ENCODE measurements around the gene CRLF2.

CRLF2 gene

DNA sequence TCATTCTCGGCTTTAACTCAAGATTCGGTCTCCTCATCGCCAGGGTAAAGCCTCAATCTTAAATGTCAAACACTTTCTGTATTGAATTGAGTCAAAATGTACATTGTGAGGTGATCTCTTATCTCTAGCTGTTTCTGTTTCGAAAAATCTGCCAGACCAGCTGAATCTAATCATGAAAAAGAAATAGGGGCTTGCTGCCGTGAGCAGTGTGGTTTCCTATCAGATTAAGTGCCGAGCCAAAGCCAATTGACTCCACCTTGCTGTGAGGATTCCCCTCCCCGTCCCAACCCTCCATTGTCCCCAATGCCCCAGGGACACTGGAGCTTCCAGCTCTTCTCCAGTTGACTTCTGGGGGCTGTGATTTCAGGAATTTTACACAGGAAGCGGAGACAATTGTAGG lies 12.5 kb upstream of the CRLF2 start:
- TF ChIP-seq, protein P1, sequence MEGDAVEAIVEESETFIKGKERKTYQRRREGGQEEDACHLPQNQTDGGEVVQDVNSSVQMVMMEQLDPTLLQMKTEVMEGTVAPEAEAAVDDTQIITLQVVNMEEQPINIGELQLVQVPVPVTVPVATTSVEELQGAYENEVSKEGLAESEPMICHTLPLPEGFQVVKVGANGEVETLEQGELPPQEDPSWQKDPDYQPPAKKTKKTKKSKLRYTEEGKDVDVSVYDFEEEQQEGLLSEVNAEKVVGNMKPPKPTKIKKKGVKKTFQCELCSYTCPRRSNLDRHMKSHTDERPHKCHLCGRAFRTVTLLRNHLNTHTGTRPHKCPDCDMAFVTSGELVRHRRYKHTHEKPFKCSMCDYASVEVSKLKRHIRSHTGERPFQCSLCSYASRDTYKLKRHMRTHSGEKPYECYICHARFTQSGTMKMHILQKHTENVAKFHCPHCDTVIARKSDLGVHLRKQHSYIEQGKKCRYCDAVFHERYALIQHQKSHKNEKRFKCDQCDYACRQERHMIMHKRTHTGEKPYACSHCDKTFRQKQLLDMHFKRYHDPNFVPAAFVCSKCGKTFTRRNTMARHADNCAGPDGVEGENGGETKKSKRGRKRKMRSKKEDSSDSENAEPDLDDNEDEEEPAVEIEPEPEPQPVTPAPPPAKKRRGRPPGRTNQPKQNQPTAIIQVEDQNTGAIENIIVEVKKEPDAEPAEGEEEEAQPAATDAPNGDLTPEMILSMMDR (IDR thresholded peaks at IDR 0.05; ENCODE audit: low read depth, low read length, missing control alignments) = no peak
- H3K4me3 ChIP-seq (ENCODE audit: low read depth, low read length) = no peak overlapping the region
- DNase-seq (ENCODE audit: low read depth) = no peak

DNA sequence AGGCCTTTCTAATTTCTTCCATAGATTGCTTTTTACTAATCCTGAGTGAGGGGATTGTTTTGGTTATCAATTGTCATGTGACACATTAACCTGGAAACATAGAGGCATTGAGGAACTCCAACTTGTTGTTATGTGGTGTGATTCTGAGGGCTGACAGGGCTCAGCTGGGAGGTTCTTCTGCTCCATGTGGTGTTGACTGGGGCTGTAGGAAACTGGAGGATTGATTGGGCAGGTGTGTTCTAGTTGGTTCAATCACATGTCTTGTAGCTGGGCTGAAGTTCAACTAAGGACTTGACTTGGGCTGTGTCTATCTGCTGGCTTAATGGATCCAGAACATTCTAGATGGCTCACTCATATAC lies 10.8 kb upstream of the CRLF2 start:
- TF ChIP-seq, protein P1 (IDR thresholded peaks at IDR 0.05; ENCODE audit: low read depth, low read length, missing control alignments) = no peak
- no peak for DNase-seq (ENCODE audit: low read depth)
- H3K4me3 ChIP-seq (ENCODE audit: low read depth, low read length) = no peak overlapping the region

DNA sequence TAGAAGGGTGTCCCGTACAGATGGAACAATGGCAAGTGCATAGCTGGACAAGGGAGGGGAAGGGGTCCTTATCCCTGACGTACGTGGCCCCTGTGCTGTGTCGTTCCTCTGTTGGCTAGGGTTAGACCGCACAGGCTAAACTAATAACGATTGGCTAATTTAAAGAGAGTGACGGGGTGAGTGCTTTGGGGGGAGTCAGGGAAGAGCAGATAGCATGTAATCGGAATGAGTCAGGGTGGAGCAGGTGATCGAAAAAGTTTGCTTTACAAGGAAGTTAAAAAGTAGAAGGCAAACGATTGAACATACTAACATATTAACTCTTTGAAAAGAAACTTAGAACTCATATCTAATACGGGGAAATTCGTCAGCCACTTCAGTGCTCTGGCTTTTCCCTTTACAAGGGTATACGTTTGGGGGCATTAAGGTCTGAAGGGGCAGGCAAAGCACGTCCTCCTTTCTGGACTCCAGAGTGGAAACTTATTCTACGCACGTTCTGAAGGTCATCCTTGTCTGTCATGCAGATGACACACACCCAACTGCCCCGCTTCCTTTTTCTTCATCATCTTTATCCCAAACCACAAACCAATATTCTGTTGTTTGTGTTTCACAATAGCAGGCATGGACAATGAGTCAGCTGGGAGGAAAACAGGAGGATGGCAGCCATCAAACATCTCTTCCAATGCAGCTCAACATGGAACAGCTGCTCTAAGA lies 10.2 kb upstream of the CRLF2 start:
- no peak for DNase-seq (ENCODE audit: low read depth)
- TF ChIP-seq, protein P1 (IDR thresholded peaks at IDR 0.05; ENCODE audit: low read depth, low read length, missing control alignments) = no peak
- H3K4me3 ChIP-seq (ENCODE audit: low read depth, low read length) = no peak overlapping the region

DNA sequence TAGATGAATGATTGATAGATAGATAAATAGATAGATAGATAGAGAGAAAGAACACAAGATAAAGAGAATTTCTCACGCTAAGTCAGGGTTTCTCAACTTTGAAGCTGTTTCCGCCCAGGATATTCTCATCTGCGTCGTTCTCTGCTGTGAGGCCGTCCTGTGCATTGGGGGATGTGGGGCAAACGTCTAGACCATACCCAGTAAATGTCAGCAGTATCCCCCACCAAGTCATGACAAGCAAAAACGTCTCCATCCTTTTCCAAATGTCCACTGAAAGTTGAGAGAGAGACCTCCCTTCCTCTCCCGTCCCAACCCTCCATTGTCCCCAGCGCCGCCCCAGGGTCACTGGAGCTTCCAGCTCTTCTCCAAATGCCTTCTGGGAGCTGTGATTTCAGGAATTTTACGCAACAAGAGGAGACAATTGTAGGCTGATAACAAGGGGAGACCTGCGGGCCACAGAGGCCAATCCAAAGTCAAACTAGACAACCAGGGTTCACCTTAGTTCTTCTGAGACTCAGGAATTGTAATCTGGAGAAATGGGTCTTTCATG lies 8.9 kb upstream of the CRLF2 start:
- no peak for DNase-seq (ENCODE audit: low read depth)
- TF ChIP-seq, protein P1 (IDR thresholded peaks at IDR 0.05; ENCODE audit: low read depth, low read length, missing control alignments) = no peak
- H3K4me3 ChIP-seq (ENCODE audit: low read depth, low read length) = no peak overlapping the region

DNA sequence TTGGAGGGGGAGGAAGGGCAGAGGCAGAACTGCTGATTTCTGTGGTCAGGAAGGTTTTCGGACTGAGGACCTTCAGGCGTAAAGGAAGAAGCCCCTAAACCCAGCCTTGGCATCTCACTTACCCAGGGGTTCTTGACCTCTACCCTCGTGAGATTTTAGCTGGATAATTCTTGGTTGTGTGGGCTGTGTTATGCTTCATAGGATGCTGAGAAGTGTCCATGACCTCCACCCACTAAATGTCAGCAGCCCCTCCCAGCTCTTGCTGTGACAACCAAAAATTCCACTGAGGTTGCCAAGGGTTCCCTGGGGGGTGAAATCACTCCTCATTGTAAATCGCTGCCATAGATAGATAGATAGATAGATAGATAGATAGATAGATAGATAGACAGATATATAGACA lies 5.8 kb upstream of the CRLF2 start:
- DNase-seq (ENCODE audit: low read depth) = no peak
- H3K4me3 ChIP-seq (ENCODE audit: low read depth, low read length) = no peak overlapping the region
- TF ChIP-seq, protein P1 (IDR thresholded peaks at IDR 0.05; ENCODE audit: low read depth, low read length, missing control alignments) = no peak

DNA sequence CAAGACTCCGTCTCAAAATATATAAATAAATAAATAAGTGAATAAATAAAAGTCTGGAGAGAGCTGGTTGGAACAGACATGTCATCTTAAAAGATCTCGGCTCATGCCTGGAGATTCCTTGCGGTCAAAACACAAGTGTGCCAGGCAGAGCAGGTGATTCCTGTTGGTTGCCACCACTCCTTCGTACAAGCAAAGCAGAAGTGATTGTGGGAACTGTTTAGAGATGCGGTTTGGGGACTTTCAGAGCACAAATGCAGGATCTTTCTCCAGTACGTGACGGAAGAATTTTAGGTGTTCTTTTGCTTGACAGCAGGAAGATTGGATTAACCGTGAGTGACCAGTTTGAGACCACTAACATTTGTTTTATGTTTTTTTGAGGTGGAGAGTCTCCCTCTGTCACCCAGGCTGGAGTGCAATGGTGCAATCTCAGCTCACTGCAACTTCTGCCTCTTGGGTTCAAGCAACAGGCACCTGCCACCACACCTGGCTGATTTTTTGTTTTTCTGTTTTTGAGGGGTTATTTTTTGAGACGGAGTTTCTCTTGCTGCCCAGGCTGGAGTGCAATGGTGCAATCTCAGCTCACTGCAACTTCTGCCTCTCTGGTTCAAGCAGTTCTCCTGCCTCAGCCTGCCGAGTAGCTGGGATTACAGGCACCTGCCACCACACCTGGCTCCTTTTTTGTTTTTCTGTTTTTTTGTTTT lies 2.8 kb upstream of the CRLF2 start:
- H3K4me3 ChIP-seq (ENCODE audit: low read depth, low read length) = no peak overlapping the region
- TF ChIP-seq, protein P1 (IDR thresholded peaks at IDR 0.05; ENCODE audit: low read depth, low read length, missing control alignments) = no peak
- DNase-seq (ENCODE audit: low read depth) = no peak
